ENCODE measurements around the gene ANP32B.

Gene ANP32B

DNA sequence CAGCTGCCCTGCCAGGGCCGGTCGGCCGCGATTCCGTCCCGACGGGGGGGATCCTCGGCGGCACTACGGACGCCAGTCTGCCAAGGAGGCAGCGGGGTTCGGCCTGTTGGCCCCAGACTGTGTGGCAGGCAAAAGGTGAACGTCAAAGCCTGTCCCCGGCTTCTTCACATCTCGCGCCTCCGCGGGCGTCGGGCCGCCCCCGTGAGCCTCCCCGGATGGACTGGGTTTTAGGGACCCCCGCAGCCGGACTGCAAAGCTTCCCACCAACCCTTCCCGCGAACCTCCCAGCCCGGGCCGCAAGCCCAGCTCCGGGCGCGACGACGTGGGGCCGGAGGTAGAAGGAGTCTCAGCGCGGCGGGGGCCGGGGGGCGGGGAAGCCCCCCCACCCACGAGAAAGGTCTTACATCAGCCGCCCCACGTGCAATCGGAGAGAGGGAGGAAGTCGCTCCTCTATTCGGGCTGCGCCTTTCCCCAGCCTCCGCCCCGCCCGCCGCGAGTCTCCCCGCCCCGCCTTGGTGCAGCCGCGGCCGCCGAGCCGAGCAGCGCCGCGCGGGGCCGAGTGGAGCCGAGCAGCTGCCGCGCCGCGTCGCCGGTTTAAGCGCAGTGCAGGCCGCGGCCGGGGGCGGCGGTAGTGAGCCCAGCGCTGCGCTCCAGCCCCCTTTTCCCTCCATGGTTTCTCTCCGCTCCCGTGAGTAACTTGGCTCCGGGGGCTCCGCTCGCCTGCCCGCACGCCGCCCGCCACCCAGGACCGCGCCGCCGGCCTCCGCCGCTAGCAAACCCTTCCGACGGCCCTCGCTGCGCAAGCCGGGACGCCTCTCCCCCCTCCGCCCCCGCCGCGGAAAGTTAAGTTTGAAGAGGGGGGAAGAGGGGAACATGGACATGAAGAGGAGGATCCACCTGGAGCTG is at the start of gene ANP32B:
Gene ANP32B, plus strand, starts transcription at position 659 of the 906 bp plus-strand sequence. Its CDS starts 215 bp downstream, at position 874.
- no peak for TF ChIP-seq EZH2 (IDR thresholded peaks at IDR 0.05; ENCODE audit: borderline replicate concordance, low read length)
- TF ChIP-seq, protein P1, sequence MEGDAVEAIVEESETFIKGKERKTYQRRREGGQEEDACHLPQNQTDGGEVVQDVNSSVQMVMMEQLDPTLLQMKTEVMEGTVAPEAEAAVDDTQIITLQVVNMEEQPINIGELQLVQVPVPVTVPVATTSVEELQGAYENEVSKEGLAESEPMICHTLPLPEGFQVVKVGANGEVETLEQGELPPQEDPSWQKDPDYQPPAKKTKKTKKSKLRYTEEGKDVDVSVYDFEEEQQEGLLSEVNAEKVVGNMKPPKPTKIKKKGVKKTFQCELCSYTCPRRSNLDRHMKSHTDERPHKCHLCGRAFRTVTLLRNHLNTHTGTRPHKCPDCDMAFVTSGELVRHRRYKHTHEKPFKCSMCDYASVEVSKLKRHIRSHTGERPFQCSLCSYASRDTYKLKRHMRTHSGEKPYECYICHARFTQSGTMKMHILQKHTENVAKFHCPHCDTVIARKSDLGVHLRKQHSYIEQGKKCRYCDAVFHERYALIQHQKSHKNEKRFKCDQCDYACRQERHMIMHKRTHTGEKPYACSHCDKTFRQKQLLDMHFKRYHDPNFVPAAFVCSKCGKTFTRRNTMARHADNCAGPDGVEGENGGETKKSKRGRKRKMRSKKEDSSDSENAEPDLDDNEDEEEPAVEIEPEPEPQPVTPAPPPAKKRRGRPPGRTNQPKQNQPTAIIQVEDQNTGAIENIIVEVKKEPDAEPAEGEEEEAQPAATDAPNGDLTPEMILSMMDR (IDR thresholded peaks at IDR 0.05; ENCODE audit: low read length) = peak; percentile 56
- Histone ChIP-seq H3K4me3 (ENCODE audit: low read depth, low read length, poor library complexity, severe bottlenecking) (peak within 1 kb of the TSS; percentile 94), H3K27ac (ENCODE audit: low read depth, low read length, poor library complexity, severe bottlenecking) (peak within 1 kb of the TSS; percentile 91), H3K4me2 (ENCODE audit: low read length) (peak within 1 kb of the TSS; percentile 99), H3K4me1 (ENCODE audit: insufficient read depth, low read length, severe bottlenecking) (peaks cover 50% of the 10 kb centered on the region), H3F3A (ENCODE audit: insufficient read depth, low read length) (no peaks in the 10 kb centered on the region), H4K20me1 (ENCODE audit: insufficient read depth, low read length) (no peaks in the 10 kb centered on the region), H3K9me3 (ENCODE audit: low read length) (no peaks in the 10 kb centered on the region), H3K36me3 (ENCODE audit: insufficient read depth, low read length) (peaks cover 4% of the 10 kb centered on the region; the same call in 1 of the 2 replicates), H3K9ac (ENCODE audit: low read length) (peak within 1 kb of the TSS; percentile 100), H2AFZ (ENCODE audit: low read length) (no peak within 1 kb of the TSS), H3K27me3 (ENCODE audit: insufficient read depth, low read length) (no peaks in the 10 kb centered on the region), H3K9me2 (ENCODE audit: low read depth, low read length) (no peaks in the 10 kb centered on the region), H3K79me2 (ENCODE audit: insufficient read depth, low read length) (peaks cover 33% of the 10 kb centered on the region)

DNA sequence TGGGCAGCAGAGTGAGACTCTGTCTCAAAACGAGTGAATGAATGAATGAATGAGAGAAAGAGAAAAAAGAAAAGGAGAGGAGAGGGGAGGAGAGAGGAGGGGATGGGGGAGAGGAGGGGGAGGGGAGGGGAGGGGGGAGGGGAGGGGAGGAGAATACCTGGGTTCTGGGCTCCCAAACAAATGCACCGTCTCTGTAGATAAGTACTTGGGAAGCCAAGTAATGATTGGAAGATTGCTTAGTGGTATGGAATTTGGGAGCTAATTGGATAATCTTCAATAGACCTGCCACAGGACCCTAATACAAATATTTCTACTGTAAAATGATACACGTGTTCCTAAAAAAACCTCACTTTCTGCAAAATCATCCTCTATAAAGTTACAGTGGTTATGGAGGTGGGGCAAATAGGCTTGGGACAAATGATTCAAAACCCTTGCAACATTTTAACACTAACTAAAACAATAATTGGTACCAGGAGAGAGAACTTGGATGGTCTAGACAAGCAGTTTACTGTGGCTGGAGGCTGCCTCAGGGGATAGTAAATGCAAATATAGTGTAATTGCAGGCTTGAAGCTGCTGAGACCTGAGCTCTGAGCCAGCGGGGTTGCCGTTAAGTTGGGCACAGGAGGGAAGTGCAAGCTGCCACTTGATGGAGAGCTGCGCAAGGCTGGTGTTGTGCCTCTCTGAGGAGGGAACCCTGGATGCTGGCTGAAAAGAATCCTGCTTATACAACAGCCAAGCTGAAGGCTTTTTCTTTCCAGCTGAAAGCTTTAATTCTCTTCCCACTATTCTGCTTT is 48.6 kb upstream of the ANP32B start:
- Histone ChIP-seq H3K4me1 (ENCODE audit: insufficient read depth, low read length, severe bottlenecking) (peaks cover 6% of the 10 kb centered on the region), H4K20me1 (ENCODE audit: insufficient read depth, low read length) (no peaks in the 10 kb centered on the region), H3K27ac (ENCODE audit: low read depth, low read length, poor library complexity, severe bottlenecking) (no peak overlapping the region), H3F3A (ENCODE audit: insufficient read depth, low read length) (no peaks in the 10 kb centered on the region), H3K4me2 (ENCODE audit: low read length) (no peak overlapping the region), H3K36me3 (ENCODE audit: insufficient read depth, low read length) (no peaks in the 10 kb centered on the region), H2AFZ (ENCODE audit: low read length) (no peak overlapping the region), H3K4me3 (ENCODE audit: low read depth, low read length, poor library complexity, severe bottlenecking) (no peak overlapping the region), H3K9me2 (ENCODE audit: low read depth, low read length) (no peaks in the 10 kb centered on the region), H3K27me3 (ENCODE audit: insufficient read depth, low read length) (no peaks in the 10 kb centered on the region; the same call in 1 of the 2 replicates), H3K9ac (ENCODE audit: low read length) (no peak overlapping the region), H3K9me3 (ENCODE audit: low read length) (no peaks in the 10 kb centered on the region), H3K79me2 (ENCODE audit: insufficient read depth, low read length) (no peaks in the 10 kb centered on the region)
- TF ChIP-seq, protein P1 (IDR thresholded peaks at IDR 0.05; ENCODE audit: low read length) = no peak
- TF ChIP-seq EZH2 (IDR thresholded peaks at IDR 0.05; ENCODE audit: borderline replicate concordance, low read length) = no peak

DNA sequence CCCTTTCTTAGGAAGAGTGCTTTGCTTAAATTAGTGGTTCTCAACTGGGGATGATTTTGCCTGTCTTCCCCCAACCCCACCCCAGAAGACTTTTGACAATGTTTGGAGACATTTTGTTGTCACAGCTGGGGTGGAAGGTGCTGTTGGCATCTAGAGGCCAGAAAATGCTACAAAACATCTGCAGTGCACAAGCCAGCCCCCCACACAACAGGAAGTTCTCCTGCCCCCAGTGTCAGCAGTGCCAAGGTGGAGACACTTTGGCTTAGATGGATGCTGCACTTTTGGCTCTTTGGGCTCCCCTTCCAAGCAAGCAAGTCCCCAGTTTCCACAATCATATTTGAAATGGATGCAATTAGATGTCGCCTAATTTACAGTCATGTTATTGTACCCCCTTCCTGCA is 47.9 kb upstream of the ANP32B start:
- Histone ChIP-seq H3K27me3 (ENCODE audit: insufficient read depth, low read length) (no peaks in the 10 kb centered on the region; the same call in 1 of the 2 replicates), H2AFZ (ENCODE audit: low read length) (no peak overlapping the region), H3K36me3 (ENCODE audit: insufficient read depth, low read length) (no peaks in the 10 kb centered on the region), H3K79me2 (ENCODE audit: insufficient read depth, low read length) (no peaks in the 10 kb centered on the region), H3K9ac (ENCODE audit: low read length) (no peak overlapping the region), H3K4me1 (ENCODE audit: insufficient read depth, low read length, severe bottlenecking) (peaks cover 6% of the 10 kb centered on the region), H4K20me1 (ENCODE audit: insufficient read depth, low read length) (no peaks in the 10 kb centered on the region), H3K9me3 (ENCODE audit: low read length) (no peaks in the 10 kb centered on the region), H3F3A (ENCODE audit: insufficient read depth, low read length) (no peaks in the 10 kb centered on the region), H3K4me2 (ENCODE audit: low read length) (no peak overlapping the region), H3K27ac (ENCODE audit: low read depth, low read length, poor library complexity, severe bottlenecking) (no peak overlapping the region), H3K9me2 (ENCODE audit: low read depth, low read length) (no peaks in the 10 kb centered on the region), H3K4me3 (ENCODE audit: low read depth, low read length, poor library complexity, severe bottlenecking) (no peak overlapping the region)
- TF ChIP-seq, protein P1 (IDR thresholded peaks at IDR 0.05; ENCODE audit: low read length) = no peak
- TF ChIP-seq EZH2 (IDR thresholded peaks at IDR 0.05; ENCODE audit: borderline replicate concordance, low read length) = no peak

Data from OCI-LY1 (cell line).